Stimulated activated CD8-positive, alpha-beta memory T cell treated with anti-CD3 and anti-CD28 coated beads, Interleukin-15, amount 100 ng/mL, for 1 hour (primary cell): ENCODE measurements around the gene PADI6.

Experiments
- DNase-seq: peaks from one replicate; pipeline ENCODE4 v3.0.0-alpha.2; 2020; ENCODE audit warnings: low read depth

PADI6 gene

GRCh38 chr1:17436380-17437174, 64.6 kb downstream of the PADI6 start:
- DNase-seq = no peak

GRCh38 chr1:17437260-17437579, 65.2 kb downstream of the PADI6 start:
- no peak for DNase-seq

GRCh38 chr1:17437580-17438317, 65.8 kb downstream of the PADI6 start:
- DNase-seq = peak; percentile 11

GRCh38 chr1:17438318-17439249, 66.6 kb downstream of the PADI6 start:
- peak; percentile 14 for DNase-seq

GRCh38 chr1:17439250-17440073, 67.5 kb downstream of the PADI6 start, which contains the start of gene RCC2:
Gene RCC2 (minus strand): TSS chr1:17439677. CDS start chr1:17438514, 1,163 bp downstream.
- DNase-seq = peak; percentile 39

- no peak for DNase-seq
Observed at GRCh38 chr1:17440074-17440826, 68.3 kb downstream of the PADI6 start.

GRCh38 chr1:17440827-17441168, 68.8 kb downstream of the PADI6 start:
- no peak for DNase-seq

- DNase-seq = no peak
Observed at GRCh38 chr1:17441265-17441992, 69.4 kb downstream of the PADI6 start.

- DNase-seq = no peak
Observed at GRCh38 chr1:17441993-17442357, 70.0 kb downstream of the PADI6 start.

GRCh38 chr1:17442841-17443240, 70.8 kb downstream of the PADI6 start:
- no peak for DNase-seq

- DNase-seq = no peak
Observed at GRCh38 chr1:17447501-17447992, 75.6 kb downstream of the PADI6 start.
